NCI-H345 treated with DMSO at 0.1 percent for 48 hours (cell line): ENCODE measurements around the gene SFTPB.
"Not testable (repeated sequence)": the region's sequence is repeated elsewhere in the genome, so short reads cannot be mapped to it uniquely, and the experiment has no call there.

Experiments
- DNase-seq: peaks from one replicate; lab custom pipeline; 2025; ENCODE audit not compliant: unreplicated experiment; lab: John Stamatoyannopoulos, UW

The SFTPB gene

DNA sequence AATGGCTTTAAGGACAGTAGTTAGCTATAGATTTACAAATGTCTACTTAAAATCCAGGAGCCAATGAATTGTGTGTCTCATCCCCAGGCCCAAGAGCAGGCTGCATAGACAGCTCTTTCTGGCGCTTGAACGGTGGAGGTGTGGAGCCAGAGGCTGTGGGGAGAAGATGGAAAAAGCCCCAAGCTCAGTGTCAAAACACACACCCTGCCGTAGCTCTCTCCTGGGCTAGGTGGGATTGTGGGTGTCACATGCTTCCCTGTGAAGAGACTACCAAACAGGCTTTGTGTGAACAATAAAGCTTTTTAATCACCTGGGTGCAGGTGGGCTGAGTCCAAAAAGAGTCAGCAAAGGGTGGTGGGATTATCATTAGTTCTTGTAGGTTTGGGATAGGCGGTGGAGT, 10.6 kb downstream of the SFTPB start:
- not testable (repeated sequence) for DNase-seq

DNA sequence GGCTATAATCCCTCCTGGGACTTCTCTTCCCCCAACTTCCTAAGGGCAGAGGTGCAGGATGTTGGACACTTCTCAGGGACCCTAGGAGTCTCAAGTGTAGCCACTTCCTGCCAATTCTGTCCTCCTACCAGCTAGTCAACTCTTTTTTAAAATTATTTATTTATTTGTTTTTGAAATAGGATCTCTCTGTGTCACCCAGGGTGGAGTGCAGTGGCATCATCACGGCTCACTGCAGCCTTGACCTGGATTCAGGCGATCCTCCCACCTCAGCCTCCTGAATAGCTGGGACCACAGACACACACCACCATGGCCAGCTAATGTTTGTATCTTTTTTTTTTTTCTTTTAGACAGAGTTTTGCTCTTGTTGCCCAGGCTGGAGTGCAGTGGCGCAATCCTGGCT, 11.5 kb downstream of the SFTPB start:
- DNase-seq = no peak

DNA sequence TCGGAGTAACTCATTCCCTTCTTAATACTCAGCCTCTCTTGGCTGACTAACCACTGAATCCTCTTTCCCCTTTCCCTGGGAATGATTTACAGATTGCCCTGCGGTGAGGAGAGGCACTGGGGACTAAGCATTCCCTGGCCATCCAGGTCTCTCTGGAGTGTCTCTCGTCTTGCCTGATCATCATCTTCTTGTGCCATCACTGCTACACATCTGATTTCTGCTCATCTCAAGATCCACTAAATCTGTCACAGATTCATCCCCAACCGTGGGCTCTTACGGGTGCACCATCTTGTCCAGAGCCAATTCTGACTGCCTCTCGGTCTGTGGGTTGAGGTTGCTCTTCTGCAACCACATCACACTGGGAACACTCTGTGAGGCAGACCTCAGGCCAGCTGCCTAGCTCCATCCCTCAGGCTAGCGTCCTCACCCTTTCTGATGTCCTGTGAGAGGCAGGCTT, 12.0 kb downstream of the SFTPB start:
- DNase-seq = no peak

DNA sequence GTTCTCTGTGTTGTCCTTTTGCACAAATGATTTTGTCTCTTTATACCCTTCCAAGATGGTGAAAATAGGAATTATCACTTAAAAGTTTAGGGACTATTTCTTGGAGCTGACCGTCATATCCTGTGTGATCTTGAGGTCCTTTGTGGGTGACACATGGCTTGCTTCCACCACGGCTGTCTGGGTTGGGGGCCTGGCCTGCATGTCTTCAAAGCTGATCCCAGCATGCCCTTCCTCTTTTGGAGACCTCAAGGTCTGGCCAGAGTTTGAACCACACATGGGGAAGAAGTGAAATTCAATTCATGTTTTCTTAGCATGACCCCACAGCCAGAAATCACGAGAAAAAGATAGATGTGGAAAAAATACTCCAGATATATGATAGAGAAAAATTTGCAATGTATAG, 14.0 kb downstream of the SFTPB start:
- DNase-seq = no peak

DNA sequence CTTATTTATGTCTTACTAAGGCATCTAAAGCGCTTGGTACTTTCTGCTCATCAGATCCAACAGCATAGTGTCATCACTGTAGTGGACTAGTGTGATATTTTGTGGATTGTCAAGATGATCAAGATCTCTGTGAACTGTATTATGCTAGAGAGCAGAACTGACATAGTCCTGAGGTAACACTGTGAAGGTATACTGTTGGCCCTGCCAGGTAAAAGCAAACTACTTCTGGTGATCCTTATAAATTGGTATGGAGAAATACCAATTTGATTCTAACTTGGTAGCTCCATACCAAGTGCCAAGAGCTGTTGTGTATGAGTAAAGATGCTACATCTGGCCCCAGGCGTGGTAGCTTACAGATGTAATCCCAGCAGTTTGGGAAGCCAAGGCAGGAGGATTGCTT, 15.9 kb downstream of the SFTPB start:
- no peak for DNase-seq

DNA sequence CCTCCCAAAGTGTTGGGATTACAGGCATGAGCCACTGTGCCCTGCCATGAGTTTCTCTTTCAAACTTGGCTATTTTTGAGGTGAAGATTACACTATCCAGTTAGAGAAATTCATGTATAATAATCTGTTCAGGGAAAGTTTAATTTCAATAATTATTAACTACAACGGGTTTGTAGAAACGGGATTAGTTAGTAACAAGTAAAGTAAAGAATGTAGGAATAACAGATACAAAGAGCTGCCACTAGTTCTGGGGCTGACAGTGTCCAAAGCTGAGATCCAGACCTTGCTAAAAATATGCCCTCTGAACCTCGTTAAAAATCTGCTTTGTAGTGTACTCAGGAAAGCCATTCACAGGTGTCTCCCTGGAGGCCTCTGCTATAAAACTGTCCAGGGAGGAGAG, 16.9 kb downstream of the SFTPB start:
- no peak for DNase-seq

DNA sequence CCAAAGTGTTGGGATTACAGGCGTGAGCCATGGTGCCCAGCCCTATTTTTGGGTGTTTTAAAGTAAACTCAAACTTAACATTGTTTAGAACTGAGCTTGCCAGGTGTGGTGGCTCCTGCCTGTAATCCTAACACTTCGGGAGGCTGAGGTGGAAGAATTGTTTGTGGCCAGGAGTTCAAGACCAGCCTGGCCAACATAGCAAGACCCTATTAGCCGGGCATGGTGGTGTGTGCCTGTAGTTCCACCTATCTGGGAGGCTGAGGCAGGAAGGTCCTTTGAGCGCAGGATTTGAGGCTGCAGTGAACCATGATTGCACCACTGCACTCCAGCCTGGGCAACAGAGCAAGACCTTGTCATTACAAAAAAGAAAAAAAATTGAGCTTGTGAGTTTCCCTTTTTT, 17.5 kb downstream of the SFTPB start:
- no peak for DNase-seq

DNA sequence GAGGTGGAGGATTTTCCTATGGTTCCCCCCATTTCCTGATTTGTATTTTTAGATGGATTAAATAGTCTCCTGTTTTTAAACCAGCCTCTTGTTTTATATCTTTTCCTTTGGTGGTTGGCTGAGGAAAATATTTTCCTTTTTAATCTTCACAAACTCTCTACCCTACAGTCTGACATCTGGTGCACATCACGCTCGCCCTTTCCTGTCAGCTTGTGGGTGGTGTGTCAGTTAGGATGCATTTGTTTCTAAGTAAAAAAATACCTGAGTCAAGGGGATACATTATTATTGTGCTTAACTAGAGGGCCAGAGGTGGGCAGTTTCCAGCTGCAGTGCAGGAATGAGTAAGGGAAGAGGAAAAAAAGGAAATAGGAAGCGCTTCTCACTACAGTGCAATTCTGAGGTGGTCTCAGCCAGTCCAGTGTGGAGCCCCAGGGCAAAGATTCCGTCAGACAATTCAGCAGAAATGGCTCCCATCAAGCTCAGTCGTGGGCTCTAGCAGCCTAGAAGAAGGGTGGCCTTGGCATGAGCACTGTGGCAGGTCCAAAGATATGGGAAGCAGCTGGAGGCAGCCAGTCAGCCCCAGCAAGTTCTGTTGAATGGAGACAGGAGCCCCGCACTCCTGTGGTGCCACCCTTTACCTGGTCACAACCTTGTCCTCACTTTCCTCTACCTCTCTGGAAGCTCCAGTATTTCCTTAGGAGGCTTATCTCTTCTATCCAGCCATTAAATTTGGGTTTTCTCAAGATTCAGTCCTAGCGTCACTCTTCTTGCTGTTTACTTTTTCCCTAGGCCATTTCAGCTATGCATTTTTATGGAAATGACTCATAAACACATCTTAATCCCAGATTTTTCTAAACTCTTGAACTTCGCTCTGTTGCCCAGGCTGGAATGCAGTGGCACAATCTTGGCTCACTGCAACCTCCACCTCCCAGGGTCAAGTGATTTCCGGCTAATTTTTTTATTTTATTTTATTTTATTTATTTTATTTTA, 18.5 kb downstream of the SFTPB start:
- no peak for DNase-seq

DNA sequence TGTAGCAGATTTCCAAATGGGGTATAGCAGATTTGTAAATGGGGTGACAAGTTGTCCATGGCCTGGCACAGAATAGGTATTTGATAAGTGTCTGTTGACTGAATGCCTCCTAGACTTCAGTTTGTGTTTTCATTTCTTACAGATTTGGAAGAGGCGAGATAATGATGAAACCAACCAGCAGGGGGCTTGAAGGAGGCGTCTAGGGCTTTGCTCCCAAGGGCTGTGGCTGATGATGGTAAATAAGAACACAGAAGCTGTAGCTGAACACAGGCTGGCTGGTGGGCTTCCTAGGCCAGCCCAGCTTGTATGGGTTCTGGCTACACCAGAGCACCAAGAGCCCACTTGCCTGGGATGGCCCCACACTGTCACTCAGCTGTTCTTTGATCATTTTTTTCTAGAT, 19.4 kb downstream of the SFTPB start:
- no peak for DNase-seq

DNA sequence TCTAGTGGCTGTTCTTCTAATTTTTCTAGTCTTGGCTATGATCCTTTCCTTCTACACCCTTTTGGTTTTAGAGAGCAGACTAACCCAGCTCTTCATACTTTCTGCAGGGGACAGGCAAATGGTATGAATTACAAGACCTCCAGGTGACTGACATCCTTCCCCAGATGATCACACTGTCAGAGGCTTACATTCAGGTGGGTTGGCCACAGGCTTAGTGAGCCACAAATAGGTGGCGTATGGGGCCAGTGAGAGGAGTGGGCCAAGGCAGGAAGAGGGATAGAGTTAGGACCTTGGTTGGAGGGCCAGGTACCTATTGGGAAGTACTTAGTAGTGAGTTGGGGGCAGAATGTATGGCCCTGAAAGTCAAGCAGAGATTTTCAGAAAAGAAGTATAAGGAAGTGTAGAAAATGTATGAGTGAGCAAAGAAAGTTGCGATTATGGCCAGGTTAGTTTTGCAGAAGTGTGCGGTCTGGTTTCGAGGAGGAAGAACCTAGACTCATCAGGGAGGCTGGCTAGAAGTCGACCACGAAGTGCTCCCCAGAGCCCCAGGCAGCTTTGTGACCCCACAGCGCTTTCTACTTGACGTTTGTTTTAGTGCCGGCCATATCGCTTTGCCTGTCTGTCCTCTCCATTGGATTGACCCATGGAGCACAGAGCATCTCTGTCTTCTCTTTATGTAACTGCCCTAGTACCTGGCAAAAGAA, 20.0 kb downstream of the SFTPB start:
- no peak for DNase-seq

DNA sequence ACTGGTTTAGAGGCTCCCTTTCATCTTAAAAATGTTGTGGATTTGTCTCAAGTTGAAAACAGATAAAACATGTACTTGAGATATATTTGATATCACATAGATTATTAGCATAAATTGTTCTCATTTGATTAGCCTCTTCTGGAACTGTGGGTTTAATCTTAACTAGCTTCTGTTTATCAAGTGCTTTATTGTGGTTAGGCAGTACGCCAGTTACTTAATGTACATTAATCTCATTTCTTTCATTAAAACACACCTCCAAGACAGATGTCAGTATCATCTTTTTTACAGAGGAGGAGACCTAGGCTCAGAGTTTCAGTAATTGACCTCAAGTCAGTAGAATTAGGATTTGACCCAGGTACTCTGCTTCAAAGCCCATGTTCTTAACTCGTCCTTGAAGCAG, 21.8 kb downstream of the SFTPB start:
- no peak for DNase-seq

DNA sequence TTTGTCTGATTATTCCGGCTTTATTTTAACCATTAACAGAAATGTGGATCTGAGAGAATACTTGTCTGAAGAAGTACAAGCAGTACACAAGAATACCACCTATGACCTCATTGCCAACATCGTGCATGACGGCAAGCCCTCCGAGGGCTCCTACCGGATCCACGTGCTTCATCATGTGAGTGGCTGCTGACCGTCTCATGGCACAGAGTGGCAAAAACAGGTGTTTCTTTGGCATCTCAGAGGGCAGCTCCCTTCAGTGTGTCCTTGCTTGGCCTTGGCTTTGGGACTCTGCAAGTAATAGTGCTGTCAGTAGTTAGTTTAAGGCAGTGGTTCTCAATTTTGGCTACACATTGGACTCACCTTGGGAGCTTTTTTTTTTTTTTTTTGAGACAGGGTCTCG, 23.1 kb downstream of the SFTPB start:
- DNase-seq = no peak

DNA sequence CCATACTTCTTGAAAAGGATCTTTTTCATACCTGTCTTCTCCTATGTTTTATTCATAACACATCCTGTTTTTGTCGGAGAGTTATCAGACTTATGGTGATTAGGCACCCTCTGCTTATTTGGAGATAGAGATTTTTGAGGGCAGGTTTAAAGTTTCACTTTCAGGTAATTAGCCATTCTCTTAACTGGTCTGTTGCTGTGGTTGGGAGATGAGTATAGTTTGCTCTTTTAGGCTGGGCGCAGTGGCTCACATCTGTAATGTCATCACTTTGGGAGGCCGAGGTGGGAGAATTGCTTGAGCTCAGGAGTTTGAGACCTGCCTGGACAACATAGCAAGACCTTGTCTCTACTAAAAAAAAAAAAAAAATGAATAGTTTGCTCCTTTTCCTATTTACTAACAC, 25.3 kb downstream of the SFTPB start:
- DNase-seq = no peak

DNA sequence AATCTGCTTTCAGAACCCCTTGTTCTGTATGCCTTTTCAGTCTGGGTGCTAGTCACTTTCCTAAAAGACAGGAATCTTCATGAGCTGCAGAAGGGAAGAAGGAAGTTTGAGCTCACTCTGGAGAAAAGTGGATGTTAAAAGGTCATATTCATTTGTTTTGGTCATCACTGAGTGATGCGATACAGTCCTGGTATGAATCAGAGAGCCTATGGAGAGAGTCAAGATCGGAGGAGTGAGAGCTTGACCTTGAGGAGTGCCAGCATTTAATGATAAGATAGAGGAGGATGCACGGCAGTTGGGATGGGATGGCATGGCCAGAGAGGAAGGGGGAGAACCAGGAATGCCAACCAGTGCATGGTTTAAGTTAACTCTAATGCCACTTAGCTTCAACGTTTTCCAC, 32.4 kb downstream of the SFTPB start:
- DNase-seq = no peak

DNA sequence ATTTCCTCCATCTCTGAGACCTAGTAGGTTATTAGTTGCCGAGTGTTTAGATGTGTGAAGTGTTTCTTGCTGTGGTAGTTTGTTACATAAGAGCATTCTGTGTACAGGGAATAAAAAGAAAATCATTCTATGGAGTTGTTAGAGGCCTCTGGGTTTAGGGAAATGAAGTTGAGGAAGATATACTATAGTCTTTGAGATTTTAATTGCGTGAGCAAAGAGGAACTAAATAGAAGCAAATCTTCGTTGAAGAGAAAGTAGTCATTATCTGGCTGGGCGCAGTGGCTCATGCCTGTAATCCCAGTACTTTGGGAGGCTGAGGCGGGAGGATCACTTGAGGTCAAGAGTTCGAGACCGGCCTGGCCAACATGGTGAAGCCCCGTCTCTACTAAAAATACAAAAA, 33.0 kb downstream of the SFTPB start:
- DNase-seq = no peak

DNA sequence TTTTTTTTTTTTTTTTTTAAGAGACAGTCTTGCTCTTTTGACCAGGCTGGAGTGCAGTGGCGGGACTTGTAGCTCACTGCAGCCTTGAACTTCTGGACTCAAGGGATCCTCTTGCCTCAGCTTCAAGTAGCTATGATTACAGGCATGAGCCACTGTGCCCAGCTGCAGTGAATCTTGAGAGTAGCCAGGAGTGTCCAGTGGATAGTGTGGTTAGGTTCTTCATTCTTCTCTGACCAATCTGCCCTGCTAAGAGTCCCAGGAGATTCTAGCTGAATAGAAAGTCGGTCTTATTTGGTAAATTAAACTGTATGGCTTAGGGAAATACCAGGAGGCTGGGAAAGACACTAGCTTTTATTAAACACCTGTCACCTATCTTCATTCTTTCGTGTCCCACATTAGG, 36.7 kb downstream of the SFTPB start:
- DNase-seq = no peak

DNA sequence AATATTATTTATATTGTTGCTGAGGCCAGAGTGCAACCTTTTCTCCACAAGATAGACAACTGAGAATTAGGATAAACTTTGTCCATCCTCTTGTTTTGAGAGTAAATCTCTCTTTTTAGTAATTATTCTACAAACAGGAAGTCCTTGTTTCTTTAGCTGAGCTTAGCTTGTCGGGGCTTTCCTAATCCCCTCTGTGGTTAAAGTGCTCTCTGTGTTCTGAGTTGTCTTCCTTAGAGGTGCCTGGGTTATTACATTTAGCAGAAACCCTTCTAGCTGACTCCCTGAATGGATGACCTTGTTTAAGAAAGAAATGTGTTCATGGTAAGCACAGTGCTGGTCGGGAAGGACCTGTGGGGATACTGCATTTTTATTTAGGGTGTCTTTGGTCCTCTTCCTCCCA, 39.3 kb downstream of the SFTPB start:
- DNase-seq = no peak

DNA sequence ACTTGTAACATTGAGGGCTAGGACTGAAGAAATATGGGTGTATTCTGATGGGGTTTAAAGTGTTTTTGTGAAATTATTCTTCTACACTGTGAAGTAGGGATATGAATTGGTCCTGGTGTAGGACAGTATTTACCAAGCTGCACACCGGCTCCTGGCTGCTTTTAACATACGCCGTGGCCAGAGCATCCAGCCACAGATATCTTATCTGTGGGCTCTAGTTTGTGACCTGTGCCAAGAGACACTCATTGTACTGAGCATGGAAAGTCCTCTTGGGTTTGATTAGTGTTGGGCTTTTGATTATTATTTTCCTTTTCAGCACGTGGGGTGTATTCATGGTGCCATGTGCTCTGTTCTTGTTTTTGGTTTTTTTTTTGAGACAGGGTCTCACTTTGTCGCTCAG, 44.0 kb downstream of the SFTPB start:
- no peak for DNase-seq

DNA sequence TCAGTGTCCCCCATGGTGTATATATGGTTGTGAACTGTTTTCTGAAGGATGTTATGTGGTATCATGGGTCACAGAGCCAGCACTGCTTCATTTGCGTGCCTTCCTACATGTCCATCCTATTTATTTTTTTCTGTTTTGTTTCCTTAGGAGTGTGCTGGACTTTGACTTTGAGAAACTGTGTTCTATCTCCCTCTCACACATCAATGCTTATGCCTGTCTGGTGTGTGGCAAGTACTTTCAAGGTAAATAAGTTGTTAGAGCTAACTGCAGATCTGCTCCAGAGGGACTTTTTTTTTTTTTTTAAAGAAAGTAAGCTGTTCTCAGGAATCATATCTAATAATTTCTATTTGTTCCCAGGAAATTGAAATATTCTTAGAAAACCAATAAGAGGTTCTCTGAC, 46.7 kb downstream of the SFTPB start:
- DNase-seq = no peak

DNA sequence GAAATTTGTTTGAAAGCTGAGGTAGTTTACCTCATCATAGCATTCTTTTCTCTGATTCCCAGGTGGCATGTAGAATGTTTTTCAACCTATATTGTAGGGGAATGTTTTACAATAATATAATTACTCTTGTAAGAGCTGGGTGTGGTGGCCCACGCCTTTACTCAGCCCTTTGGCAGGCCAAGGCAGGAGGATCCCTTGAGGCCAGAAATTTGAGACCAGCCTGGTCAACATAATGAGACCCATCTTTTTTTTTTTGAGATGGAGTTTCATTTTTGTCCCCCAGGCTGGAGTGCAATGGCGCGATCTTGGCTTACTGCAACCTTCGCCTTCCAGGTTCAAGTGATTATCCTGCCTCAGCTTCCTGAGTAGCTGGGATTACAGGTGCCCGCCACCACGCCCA, 48.4 kb downstream of the SFTPB start:
- DNase-seq = no peak

DNA sequence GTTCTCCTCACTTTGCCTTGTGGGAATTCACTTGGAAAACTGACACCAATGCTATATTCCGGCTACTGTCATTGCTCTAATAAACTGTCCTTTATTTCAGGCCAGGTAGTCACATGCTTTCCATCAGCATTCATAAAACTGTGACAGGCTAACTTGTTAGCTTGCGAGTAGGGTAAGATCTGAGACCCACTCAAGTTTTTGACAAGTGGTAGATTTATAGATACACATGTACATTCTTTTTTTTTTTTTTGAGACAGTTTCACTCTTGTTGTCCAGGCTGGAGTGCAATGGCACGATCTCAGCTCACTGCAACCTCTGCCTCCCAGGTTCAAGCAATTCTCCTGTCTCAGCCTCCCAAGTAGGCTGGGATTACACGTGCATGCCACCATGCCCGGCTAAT, 50.3 kb downstream of the SFTPB start:
- not testable (repeated sequence) for DNase-seq

DNA sequence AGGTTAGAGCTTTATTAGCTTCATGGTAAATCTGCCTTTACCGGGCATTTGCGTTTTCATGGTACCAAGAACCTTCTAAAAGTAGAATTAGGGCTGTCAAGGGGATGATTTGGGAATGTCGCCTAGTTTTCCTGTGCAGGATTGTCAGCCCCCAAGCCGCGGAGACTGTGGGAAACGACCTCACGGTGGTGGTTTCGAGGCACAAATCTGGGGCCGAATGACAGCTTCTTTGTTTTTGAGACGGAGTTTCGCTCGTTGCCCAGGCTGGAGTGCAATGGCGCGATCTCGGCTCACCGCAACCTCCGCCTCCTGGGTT, 52.6 kb downstream of the SFTPB start:
- no peak for DNase-seq
